ENCODE measurements around the gene VTN. TPM values are rescaled to one million over a fixed set of nuclear protein-coding genes. Genes with fewer than 3 reads are reported as not detected.

VTN gene
- total RNA-seq, 1 donor from 2014 or later = 1.3 TPM

GRCh38 chr17:28404461-28404811 lies 34.3 kb upstream of the VTN start:
- no peaks in the 10 kb centered on the region for H3K9me3 ChIP-seq
- H3K27ac ChIP-seq = no peak overlapping the region
- H3K36me3 ChIP-seq = peaks cover 10% of the 10 kb centered on the region
- no peaks in the 10 kb centered on the region for H3K27me3 ChIP-seq
- intact Hi-C loops (cut with DNase I) = no loop called here
- peaks cover 14% of the 10 kb centered on the region for H3K4me1 ChIP-seq
- TF ChIP-seq CTCF (IDR thresholded peaks at IDR 0.05) = no peak
- ATAC-seq = no peak
- peak; percentile 44 for DNase-seq
- H3K4me3 ChIP-seq = no peak overlapping the region

DNA sequence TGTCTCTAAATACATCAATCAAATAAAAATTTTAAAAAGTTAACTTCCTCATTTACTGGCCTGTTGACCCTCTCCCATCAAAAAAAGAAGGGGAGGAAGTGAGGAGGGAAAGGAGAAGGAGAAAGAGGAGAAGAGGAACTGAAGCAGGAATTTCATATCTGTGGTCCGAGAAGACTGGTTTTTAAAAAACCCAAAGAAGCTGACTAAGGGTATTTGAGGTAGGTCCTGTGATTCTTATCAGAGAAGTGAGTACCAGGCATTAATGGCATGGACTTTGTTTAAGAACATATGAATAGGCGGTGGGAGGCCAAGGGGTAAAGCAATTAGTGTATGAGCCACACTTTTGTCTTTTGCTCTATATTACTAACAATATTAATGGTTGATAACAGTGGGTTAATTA lies 33.9 kb upstream of the VTN start:
- Histone ChIP-seq H3K9me3 (no peaks in the 10 kb centered on the region), H3K27me3 (no peaks in the 10 kb centered on the region), H3K4me3 (no peak overlapping the region), H3K4me1 (peaks cover 14% of the 10 kb centered on the region), H3K27ac (no peak overlapping the region), H3K36me3 (peaks cover 10% of the 10 kb centered on the region)
- ATAC-seq (no peak), DNase-seq (no peak)
- no peak for TF ChIP-seq CTCF (IDR thresholded peaks at IDR 0.05)
- intact Hi-C loops (cut with DNase I) = no loop called here

GRCh38 chr17:28402844-28403243 lies 32.7 kb upstream of the VTN start:
- ATAC-seq = no peak
- DNase-seq = no peak
- intact Hi-C loops (cut with DNase I) = no loop called here

GRCh38 chr17:28402224-28402630 lies 32.1 kb upstream of the VTN start:
- no peaks in the 10 kb centered on the region for H3K9me3 ChIP-seq
- no peak overlapping the region for H3K4me3 ChIP-seq
- no peak for DNase-seq
- no peaks in the 10 kb centered on the region for H3K27me3 ChIP-seq
- no peak for TF ChIP-seq CTCF (IDR thresholded peaks at IDR 0.05)
- ATAC-seq = no peak
- intact Hi-C loops (cut with DNase I) = no loop called here
- no peak overlapping the region for H3K27ac ChIP-seq
- peaks cover 14% of the 10 kb centered on the region for H3K4me1 ChIP-seq
- peaks cover 10% of the 10 kb centered on the region for H3K36me3 ChIP-seq

More at GRCh38 chr17:28402844-28403243, 32.7 kb upstream of the VTN start:
- H3K4me1 ChIP-seq = peaks cover 14% of the 10 kb centered on the region
- no peaks in the 10 kb centered on the region for H3K9me3 ChIP-seq
- H3K27ac ChIP-seq = no peak overlapping the region
- peaks cover 10% of the 10 kb centered on the region for H3K36me3 ChIP-seq
- no peaks in the 10 kb centered on the region for H3K27me3 ChIP-seq
- no peak overlapping the region for H3K4me3 ChIP-seq
- no peak for TF ChIP-seq CTCF (IDR thresholded peaks at IDR 0.05)

DNA sequence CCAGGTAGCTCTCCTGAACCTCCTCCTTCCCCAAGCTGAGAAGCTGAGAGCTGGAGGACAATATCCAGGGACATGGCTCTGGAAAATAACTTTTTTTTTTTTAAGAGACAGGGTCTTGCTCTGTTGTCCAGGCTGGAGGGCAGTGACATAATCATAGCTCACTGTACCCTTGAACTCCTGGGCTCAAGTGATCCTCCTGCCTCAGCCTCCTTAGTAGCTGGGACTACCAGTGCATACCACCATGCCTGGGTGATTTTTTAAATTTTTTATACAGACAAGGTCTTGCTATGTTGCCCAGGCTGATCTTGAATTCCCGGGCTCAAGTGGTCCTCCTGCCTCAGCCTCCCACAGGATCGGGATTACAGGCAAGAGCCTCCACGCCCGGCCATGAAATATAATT lies 29.7 kb upstream of the VTN start:
- ATAC-seq = no peak
- H3K27me3 ChIP-seq = no peaks in the 10 kb centered on the region
- no peak overlapping the region for H3K4me3 ChIP-seq
- peaks cover under 1% of the 10 kb centered on the region for H3K4me1 ChIP-seq
- H3K27ac ChIP-seq = no peak overlapping the region
- H3K36me3 ChIP-seq = peaks cover 20% of the 10 kb centered on the region
- no peaks in the 10 kb centered on the region for H3K9me3 ChIP-seq
- intact Hi-C loops (cut with DNase I) = no loop called here
- no peak for DNase-seq
- no peak for TF ChIP-seq CTCF (IDR thresholded peaks at IDR 0.05)

GRCh38 chr17:28398280-28398981 lies 28.3 kb upstream of the VTN start:
- Histone ChIP-seq H3K36me3 (peaks cover 25% of the 10 kb centered on the region), H3K27me3 (no peaks in the 10 kb centered on the region), H3K27ac (no peak overlapping the region), H3K4me1 (no peaks in the 10 kb centered on the region), H3K9me3 (no peaks in the 10 kb centered on the region), H3K4me3 (no peak overlapping the region)
- intact Hi-C loops (cut with DNase I) = no loop called here
- ATAC-seq (no peak), DNase-seq (no peak)
- TF ChIP-seq CTCF (IDR thresholded peaks at IDR 0.05) = no peak

Data from upper lobe of right lung (tissue), 1 donor.